ENCODE measurements around the gene C2orf80.

The C2orf80 gene

GRCh38 chr2:208135794-208136715 is 53.8 kb downstream of the C2orf80 start:
- DNase-seq (ENCODE audit: low read depth): no peak
- TF ChIP-seq, protein P1, sequence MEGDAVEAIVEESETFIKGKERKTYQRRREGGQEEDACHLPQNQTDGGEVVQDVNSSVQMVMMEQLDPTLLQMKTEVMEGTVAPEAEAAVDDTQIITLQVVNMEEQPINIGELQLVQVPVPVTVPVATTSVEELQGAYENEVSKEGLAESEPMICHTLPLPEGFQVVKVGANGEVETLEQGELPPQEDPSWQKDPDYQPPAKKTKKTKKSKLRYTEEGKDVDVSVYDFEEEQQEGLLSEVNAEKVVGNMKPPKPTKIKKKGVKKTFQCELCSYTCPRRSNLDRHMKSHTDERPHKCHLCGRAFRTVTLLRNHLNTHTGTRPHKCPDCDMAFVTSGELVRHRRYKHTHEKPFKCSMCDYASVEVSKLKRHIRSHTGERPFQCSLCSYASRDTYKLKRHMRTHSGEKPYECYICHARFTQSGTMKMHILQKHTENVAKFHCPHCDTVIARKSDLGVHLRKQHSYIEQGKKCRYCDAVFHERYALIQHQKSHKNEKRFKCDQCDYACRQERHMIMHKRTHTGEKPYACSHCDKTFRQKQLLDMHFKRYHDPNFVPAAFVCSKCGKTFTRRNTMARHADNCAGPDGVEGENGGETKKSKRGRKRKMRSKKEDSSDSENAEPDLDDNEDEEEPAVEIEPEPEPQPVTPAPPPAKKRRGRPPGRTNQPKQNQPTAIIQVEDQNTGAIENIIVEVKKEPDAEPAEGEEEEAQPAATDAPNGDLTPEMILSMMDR (conservative IDR thresholded peaks at IDR 0.05; ENCODE audit: low read length): no peak
- H3K4me3 ChIP-seq (ENCODE audit: low read length): no peak overlapping the region

DNA sequence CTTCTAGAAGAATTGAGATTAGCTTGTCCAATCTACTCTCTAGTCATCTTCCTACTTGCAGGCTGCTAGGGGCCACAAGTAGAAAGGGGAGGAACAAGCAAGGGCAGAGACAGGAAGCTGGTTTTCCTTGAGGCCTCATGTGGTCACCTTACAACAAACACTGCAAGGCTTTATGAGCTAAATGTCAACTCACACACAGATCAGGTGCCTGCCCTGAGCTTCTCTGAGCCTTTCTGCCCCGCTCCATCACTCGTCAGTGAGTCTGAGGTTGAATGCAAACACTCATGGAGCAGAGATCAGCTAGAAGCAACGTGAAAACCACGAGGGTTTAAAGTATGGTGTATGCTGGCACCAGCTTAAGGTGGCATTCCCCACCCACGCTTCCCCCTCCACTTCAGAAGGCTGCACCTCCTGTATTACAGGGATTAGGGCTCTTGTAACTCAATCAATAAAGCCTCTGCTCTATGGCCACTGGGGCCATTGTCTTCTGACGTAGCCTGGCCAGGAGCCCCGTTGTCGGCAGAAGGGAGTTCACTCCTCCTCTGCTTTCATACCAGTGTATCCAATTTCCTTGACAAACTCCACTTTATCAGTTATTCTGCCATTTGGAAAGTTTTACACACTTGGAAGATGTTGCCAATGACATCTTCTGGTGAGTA is 54.8 kb downstream of the C2orf80 start:
- DNase-seq (ENCODE audit: low read depth): no peak
- TF ChIP-seq, protein P1 (conservative IDR thresholded peaks at IDR 0.05; ENCODE audit: low read length): no peak

GRCh38 chr2:208130712-208131110 is 59.1 kb downstream of the C2orf80 start:
- H3K4me3 ChIP-seq (ENCODE audit: low read length): no peak overlapping the region
- DNase-seq (ENCODE audit: low read depth): no peak
- TF ChIP-seq, protein P1 (conservative IDR thresholded peaks at IDR 0.05; ENCODE audit: low read length): no peak

More for the DNA sequence above, 54.8 kb downstream of the C2orf80 start:
- H3K4me3 ChIP-seq (ENCODE audit: low read length): no peak overlapping the region

- no peak for DNase-seq (ENCODE audit: low read depth)
- TF ChIP-seq, protein P1 (conservative IDR thresholded peaks at IDR 0.05; ENCODE audit: low read length): no peak
- no peak within 1 kb of the TSS for H3K4me3 ChIP-seq (ENCODE audit: low read length)
These were observed 59.8 kb downstream of the C2orf80 start, which contains the start of gene CRYGC for GRCh38 chr2:208129744-208130711. Gene CRYGC (minus strand): TSS chr2:208129828. CDS start chr2:208129792, 36 bp downstream.

DNA sequence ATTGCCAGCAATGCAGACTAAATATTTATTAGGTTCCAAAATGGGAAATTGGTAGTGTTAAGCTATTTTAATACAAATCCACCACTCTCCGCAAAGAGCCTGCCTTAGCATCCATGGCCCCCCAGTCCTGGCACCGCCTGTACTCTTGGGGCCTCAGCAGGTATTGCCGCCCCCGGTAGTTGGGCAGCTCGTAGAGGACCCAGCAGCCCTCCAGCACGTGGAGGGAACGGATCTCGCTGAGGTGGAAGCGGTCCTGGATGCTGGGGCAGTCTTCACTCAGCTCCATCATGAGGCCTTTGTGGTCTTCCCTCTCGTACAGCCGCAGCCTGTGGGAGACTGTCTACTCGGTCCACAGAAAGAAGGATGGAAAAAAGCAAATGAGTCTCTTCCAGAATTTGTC is 61.7 kb downstream of the C2orf80 start:
- no peak for DNase-seq (ENCODE audit: low read depth)
- TF ChIP-seq, protein P1 (conservative IDR thresholded peaks at IDR 0.05; ENCODE audit: low read length): no peak
- H3K4me3 ChIP-seq (ENCODE audit: low read length): no peak overlapping the region

DNA sequence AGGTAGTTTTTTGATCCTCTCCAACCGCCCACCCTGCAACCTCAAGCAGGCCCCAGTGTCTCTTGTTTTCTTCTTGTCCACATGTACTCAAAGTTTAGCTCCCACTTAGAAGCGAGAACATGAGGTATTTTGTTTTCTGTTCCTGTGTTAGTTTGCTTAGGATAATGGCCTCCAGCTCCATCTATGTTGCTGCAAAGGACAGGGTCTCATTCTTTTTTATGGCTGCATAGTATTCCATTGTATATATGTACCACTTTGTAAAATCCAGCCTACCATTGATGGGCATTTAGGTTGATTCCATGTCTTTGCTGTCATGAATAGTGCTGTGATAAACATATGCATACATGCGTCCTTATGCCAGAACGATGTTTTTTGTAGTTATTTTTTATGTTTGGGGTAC is 62.7 kb downstream of the C2orf80 start:
- no peak for DNase-seq (ENCODE audit: low read depth)
- TF ChIP-seq, protein P1 (conservative IDR thresholded peaks at IDR 0.05; ENCODE audit: low read length): no peak
- no peak overlapping the region for H3K4me3 ChIP-seq (ENCODE audit: low read length)
